GM11168 (cell line): ENCODE measurements around the gene TASP1.

Experiments used
- in situ Hi-C: fragments of 300-500 bp; cut with MboI; formaldehyde crosslinking; loops from one replicate; pipeline ENCODE4 v1.12.0; 2022; ENCODE audit warnings: low sequenced_read_pairs; ENCODE audit not compliant: unreplicated experiment

Gene TASP1

GRCh38 chr20:13358936-13359335, 279.8 kb downstream of the TASP1 start:
- in situ Hi-C loops, result loop anchor here (10.0 kb wide), 1 partner anchor 186 kb away; no protein-coding TSS in a partner anchor

- in situ Hi-C loops, result loop anchor here (10.0 kb wide), 1 partner anchor 187 kb away; no protein-coding TSS in a partner anchor
These were observed 280.9 kb downstream of the TASP1 start for GRCh38 chr20:13357782-13358181.

GRCh38 chr20:13356591-13356990, 282.1 kb downstream of the TASP1 start:
- in situ Hi-C loops, result loop anchor here (10.0 kb wide), 1 partner anchor 188 kb away; no protein-coding TSS in a partner anchor

GRCh38 chr20:13355941-13356486, 282.7 kb downstream of the TASP1 start:
- in situ Hi-C loops, result loop anchor here (10.0 kb wide), 1 partner anchor 189 kb away; no protein-coding TSS in a partner anchor

- in situ Hi-C loops, result loop anchor here (10.0 kb wide), 1 partner anchor 189 kb away; no protein-coding TSS in a partner anchor
These were observed 283.3 kb downstream of the TASP1 start for GRCh38 chr20:13355411-13355810.

- in situ Hi-C loops, result loop anchor here (10.0 kb wide), 1 partner anchor 191 kb away; no protein-coding TSS in a partner anchor
These were observed 285.3 kb downstream of the TASP1 start for GRCh38 chr20:13353261-13353945.

GRCh38 chr20:13349235-13349604, 289.5 kb downstream of the TASP1 start:
- in situ Hi-C loops, result no loop called here

GRCh38 chr20:13348311-13349234, 290.2 kb downstream of the TASP1 start:
- in situ Hi-C loops, result no loop called here

- in situ Hi-C loops, result no loop called here
These were observed 294.1 kb downstream of the TASP1 start for GRCh38 chr20:13344671-13345070.

- in situ Hi-C loops, result no loop called here
These were observed 296.1 kb downstream of the TASP1 start for GRCh38 chr20:13342469-13343242.

- in situ Hi-C loops, result no loop called here
These were observed 296.9 kb downstream of the TASP1 start for GRCh38 chr20:13341737-13342393.

GRCh38 chr20:13340088-13340487, 298.6 kb downstream of the TASP1 start:
- in situ Hi-C loops, result no loop called here
